ENCODE measurements around the gene PKP2.

- TF ChIP-seq CTCF (IDR thresholded peaks at IDR 0.05), result peak in 1 of 4 experiments; percentile 8
- TF ChIP-seq POLR2A (IDR thresholded peaks at IDR 0.05), result no peak
These were observed 140.0 kb downstream of the PKP2 start for GRCh38 chr12:32756476-32757066.

Measured in prostate gland (tissue), 2 donors.